HTR-8/SVneo (cell line): ENCODE results near the gene GRK1.
"Not testable (repeated sequence)": the region's sequence is repeated elsewhere in the genome, so short reads cannot be mapped to it uniquely, and the experiment has no call there.

Experiments
- DNase-seq: peaks from one replicate; pipeline ENCODE4 v3.0.0; 2011; ENCODE audit warnings: low spot score, mixed read lengths; ENCODE audit not compliant: insufficient read length
- FAIRE-seq: peaks from 2 replicates; lab custom pipeline; 2011; peaks lifted over from hg19 to GRCh38; lab: Jason Lieb, UNC

The GRK1 gene

DNA sequence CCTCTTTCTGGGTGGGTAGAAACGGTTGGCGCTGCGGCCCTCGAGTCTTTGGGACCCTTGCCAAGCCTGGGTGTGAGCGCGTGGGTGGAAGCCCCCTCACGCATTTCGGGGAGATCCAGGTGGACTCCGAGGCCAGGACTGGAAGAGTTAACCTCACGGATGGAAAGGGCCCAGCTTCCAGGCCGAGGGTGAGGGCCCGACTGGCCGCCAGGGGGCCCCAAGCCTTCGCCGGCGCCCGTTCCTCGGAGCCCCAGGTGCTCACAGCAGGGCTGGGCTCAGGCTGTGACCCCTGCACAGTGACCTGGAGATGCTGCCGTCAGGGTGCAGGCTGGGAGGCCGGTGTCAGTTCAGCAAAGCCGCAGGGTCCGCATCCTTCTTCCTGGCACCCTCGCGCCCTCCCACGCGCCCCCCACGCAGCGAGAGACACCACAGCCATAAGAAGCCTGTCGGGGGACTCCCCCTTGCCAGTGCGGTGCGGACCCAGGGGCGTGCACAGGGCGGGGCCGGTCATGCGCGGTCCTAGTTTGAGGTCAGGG is 57.8 kb downstream of the GRK1 start:
- FAIRE-seq (no peak), DNase-seq (peak; percentile 53)

DNA sequence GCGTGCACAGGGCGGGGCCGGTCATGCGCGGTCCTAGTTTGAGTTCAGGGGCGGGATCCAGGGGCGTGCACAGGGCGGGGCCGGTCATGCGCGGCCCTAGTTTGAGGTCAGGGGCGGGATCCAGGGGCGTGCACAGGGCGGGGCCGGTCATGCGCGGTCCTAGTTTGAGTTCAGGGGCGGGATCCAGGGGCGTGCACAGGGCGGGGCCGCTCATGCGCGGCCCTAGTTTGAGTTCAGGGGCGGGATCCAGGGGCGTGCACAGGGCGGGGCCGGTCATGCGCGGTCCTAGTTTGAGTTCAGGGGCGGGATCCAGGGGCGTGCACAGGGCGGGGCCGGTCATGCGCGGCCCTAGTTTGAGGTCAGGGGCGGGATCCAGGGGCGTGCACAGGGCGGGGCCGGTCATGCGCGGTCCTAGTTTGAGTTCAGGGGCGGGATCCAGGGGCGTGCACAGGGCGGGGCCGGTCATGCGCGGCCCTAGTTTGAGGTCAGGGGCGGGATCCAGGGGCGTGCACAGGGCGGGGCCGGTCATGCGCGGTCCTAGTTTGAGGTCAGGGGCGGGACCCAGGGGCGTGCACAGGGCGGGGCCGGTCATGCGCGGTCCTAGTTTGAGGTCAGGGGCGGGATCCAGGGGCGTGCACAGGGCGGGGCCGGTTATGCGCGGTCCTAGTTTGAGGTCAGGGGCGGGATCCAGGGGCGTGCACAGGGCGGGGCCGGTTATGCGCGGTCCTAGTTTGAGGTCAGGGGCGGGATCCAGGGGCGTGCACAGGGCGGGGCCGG is 58.5 kb downstream of the GRK1 start:
- DNase-seq, FAIRE-seq: not testable (repeated sequence)

DNA sequence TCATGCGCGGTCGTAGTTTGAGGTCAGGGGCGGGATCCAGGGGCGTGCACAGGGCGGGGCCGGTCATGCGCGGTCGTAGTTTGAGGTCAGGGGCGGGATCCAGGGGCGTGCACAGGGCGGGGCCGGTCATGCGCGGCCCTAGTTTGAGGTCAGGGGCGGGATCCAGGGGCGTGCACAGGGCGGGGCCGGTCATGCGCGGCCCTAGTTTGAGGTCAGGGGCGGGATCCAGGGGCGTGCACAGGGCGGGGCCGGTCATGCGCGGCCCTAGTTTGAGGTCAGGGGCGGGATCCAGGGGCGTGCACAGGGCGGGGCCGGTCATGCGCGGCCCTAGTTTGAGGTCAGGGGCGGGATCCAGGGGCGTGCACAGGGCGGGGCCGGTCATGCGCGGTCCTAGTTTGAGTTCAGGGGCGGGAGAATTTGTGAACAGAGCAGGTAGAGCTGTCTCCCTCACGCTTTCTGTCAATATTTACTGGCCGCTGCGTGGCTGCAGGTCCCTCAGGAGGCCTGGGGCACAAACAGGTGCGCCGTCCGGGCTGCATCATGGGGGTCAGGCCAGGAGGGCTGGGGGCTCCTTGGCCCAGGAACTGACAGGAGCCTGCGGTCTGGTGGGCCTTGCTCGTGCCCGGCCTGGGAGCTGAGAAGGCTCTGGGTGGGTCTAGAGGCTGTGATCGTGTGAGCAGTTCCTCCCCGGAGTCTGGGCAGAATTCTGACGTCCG is 59.2 kb downstream of the GRK1 start:
- not testable (repeated sequence) for DNase-seq, FAIRE-seq

DNA sequence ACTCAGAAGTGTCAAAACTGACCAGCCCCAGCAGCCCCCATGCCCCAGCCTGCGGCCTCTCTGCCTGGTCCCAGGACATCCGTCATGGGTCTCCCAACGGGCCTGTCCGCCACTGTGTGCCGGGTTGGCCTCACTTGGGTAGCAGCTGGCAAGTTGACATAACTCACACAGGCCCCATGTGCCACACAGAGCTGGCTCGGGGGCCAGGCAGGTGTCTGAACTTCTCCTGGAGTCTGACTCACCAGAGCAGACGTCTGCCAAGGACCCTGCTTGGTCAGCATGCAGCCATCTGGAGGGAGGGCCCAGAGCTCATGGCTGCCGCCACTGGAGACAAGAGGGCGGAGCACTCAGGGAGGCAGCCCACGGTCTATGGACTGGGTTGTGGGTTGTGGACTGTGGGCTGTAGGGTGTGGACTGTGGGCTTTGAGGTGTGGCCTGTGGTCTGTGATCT is 60.0 kb downstream of the GRK1 start:
- FAIRE-seq (no peak), DNase-seq (no peak)

DNA sequence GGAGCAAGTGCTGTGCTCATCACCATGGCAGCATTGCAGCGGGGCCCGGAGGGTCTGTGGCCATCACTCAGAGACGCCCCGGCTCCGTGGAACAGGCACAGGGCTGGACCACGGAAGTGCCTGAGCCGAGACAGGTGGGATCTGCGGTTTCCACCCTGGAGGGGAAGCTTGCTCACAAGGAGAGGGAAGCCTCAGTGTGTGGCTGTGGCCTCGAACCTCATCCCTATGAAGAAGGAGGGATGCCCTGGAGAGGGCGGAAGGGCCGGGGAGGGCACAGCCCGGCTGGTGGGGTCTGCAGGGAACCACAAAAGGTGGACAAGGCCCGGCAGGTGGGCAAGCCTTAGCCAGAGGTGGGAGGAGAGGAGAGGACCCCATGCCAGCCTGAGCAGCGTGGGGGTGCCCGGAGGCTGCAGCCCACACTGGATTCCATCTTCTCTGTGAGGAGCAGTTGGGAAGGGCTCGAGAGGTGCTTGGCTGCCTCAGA is 61.6 kb downstream of the GRK1 start:
- FAIRE-seq (no peak), DNase-seq (no peak)

DNA sequence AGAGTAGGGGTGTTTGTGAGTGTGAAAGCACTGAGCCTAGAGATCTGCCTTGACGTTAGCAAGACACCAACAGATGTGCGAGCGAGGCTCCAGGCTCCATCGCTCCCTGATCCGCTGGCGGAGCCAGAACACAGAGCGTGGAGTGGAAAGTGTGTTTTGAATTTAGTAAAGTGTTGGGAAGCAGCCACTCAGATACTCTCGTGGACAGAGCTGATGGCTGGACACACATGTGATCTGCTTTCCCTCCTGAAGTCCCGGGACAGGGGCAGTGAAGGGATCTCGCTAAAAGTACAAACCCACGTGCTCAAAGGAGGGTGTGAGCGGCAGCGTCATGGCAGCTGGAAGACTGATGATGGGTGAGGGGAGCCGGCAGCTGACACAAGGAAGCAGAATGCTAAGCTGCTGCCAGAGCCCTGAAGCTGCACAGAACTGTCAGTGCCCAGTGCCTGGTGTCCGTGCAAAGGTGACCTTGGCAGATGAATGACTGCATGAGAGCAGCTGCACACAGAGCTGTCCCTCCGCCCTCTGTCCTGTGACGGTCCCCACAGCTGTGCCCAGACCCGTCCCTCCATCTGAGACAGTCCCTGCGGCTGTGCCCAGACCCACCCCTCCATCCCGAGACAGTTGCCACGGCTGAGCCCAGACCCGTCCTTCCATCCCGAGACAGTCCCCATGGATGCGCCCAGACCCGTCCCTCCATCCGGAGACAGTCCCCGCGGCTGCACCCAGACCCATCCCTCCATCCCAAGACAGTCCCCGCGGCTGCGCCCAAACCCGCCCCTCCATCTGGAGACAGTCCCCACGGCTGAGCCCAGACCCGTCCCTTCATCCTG is 62.4 kb downstream of the GRK1 start:
- FAIRE-seq = no peak
- DNase-seq = no peak

DNA sequence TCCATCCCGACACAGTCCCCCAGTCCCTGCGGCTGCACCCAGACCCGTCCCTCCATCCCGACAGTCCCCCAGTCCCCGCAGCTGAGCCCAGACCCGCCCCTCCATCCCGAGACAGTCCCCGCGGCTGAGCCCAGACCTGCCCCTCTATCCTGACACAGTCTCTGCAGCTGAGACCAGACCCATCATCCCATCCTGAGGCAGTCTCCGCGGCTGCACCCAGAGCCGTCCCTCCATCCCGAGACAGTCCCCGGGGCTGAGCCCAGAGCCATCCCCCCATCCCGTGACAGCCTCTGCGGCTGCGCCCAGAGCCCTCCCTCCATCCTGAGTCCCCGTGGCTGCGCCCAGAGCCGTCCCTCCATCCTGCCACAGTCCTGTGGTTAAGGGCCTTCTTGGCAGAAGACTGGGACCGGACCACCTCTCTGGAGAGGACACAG is 63.3 kb downstream of the GRK1 start:
- no peak for FAIRE-seq

DNA sequence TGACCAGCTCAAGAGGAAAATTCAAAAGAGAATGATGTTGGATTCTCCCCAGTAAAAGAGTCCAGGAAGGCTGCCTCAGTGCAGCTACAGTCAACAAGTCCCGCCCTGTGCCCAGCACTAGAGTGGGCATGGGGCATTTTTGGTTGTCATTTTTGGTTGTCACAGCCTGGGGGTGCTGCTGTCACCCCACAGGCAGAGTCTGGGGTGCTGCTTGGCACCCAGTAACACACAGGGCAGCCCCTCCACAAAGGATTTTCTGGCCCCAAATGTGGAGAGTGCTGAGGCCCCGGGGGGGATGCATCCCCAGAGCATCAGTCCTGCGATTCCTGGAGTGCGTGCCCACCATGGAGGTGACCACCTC is 63.8 kb downstream of the GRK1 start:
- FAIRE-seq = no peak
- no peak for DNase-seq

More for the DNA sequence above, 63.3 kb downstream of the GRK1 start:
- DNase-seq = no peak

DNA sequence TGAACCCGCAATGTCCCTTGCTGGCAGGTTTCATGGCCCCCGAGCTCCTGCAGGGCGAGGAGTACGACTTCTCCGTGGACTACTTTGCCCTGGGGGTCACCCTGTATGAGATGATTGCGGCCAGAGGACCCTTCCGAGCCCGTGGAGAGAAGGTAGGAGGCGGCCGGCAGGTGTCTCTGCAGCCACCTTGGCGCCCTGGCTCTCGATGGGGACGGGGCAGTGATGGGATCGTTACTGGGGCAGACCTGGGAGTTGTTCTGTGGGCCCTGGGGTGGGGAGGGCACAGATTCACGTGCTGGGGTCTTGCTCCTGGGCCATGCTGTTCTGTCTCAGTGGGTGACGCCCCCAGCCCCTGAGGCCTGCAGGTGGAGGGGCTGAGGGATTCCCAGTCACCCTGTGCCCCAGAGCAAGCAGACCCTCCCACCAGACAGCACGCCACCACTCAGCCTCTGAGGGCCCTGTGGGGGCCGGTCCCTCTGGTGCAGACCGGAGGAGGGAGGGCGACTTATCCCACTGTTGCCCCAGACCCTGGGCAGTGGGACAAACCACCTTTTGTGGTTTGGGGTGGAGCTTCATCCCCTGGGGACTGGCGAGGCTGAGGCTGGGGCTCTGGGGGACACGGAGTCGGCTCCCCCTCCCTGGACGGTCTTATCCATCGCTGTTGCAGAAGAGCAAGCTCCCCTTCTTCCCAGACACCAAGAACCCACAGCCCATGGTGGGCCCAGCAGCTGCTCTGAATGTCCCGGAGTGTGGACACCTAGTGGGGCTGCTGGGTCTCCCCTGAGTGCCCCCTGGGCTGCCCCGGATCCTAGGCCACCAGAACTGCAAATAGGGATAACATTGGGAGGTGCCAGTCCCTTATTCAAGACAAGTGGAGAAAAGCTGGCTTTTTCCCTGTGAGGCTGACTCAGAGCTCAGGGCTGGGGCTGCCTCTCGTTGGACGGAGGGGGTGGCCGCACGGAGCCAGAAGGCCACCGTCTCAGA is 64.5 kb downstream of the GRK1 start:
- no peak for FAIRE-seq
- no peak for DNase-seq

DNA sequence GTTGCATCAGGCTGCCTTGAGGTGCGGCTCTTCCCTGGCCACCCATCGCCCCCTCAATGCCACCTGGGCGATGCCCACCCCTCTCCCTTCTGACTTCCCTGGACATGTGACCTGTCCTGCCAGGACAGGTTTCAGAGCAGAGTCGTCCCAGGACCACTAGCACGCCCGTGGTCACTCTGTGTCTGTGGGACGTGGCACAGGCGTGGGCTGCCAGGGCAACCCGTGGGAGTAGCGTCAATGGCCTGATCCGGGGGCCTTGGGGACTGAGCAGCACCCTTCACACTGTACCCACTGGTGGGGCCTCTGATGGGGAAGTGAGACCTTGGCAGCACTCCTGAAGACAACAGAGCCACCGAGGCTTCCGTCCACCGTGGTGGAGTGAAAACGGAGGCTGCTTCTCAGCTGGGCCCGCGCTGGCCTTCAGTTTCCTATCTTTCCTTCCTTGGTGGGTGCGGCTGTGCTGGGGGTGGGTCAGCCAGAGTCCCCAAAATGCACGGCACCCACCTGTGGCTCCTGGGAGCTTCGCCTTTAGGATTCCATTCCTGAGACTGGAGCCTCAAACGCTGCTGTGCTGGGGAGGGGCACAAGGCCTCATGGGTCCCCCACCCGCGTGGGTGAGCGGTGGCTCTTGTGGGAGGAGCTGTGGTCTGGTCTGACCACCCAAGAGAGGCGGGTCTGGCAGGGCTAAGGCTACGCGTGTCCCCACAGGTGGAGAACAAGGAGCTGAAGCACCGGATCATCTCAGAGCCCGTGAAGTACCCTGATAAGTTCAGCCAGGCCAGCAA is 65.3 kb downstream of the GRK1 start:
- no peak for FAIRE-seq

DNA sequence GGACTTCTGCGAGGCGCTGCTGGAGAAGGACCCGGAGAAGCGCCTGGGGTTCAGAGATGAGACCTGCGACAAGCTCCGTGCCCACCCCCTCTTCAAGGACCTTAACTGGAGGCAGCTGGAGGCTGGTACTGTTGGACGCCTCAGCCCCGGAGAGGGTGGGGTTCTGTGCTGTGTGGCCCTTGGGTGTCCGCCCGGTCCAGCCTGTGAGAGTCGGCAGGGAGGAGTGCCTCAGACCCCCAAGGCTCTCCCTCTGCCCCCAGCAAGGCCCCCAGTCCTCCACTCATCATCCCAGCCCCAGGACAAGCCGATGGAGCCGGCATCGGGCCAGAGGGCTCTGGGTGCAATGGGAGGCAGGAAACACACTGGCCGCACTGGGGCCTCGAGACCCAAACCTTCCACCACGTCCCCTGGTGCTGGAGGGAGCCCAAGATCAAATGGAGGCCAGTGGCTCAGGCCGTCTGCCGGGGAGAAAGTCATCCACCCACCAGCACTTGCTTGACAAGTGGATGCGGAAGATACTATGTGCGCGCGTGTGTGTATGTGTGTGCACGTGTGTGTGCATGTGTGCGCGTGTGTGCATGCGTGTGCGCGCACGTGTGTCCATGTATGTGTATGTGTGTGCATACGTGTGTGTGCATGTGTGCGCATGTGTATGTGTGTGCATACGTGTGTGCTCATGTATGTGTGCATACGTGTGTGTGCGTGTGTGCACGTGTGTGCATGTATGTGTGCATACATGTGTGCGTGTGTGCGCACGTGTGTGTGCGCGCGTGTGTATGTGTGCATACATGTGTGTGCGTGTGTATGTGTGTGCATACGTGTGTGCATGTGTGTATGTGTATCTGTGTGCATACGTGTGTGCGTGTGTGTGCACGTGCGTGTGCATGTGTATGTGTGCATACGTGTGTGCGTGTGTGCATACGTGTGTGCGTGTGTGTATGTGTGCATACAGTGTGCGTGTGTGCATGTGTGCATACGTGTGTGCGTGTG is 66.2 kb downstream of the GRK1 start:
- FAIRE-seq (peak; percentile 96), DNase-seq (no peak)

More for the DNA sequence above, 65.3 kb downstream of the GRK1 start:
- DNase-seq = no peak

DNA sequence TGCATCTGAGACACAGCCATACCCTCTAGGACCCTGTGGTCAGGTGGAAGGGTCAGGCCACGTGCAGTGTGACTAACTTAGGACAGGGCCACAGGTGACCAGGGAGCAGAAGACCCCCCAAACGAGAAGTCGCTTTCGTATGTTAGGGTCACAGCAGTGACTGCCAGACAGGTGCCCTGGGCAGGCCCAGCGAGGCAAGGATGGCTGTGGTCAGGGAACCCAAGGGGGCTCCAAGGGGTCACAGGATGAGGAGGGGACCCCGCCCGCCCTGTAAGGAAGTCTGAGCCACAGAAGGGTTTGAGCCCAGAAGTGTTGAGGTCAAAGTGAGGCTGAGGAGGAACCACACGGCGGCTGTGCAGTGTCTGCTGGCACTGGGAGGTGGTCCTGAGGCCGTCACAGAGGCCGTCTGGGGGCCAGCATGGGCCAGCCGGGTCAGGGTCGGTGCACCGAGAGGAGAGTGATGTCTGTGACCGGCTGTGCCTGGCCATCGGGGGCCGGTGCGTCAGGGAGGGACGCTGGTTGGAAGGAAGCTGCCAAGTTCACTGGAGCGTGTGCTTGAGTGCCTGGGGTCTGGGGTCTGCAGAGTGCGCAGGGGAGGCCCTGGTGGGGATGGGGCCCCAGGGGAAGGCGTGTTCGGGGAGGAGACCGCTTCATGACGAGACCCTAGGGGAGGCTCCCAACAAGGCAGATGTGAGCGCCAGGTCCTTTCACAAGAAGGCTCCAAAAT is 67.2 kb downstream of the GRK1 start:
- FAIRE-seq (no peak), DNase-seq (no peak)

DNA sequence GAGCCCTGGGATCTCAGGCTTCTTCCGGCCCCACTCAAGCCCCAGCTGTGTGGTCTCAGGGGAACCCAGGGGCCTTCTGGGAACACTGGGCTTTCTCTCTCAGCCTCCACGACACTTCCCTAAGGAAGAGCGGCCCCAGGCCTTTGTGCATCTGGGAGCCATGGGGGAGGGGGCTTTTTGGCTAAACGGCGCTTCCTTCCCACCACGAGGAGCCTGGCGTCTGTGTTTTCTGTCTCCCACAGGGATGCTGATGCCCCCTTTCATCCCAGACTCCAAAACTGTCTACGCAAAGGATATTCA is 67.8 kb downstream of the GRK1 start:
- FAIRE-seq = no peak
- no peak for DNase-seq

DNA sequence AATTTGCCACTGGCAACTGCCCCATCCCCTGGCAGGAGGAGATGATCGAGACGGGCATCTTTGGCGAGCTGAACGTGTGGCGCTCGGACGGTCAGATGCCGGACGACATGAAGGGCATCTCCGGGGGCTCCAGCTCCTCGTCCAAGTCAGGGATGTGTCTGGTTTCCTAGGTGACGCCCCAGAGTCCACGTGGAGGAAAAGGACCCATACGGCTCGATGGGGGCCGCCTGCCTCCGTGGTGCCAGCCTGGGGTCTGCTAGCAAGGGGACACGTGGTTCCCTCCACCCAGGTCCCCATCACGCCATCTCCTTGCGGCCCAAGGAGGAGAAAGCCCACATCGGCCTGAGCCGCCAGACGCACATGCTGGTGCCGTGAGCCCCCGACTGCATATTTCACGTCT is 68.2 kb downstream of the GRK1 start:
- FAIRE-seq (no peak), DNase-seq (no peak)

DNA sequence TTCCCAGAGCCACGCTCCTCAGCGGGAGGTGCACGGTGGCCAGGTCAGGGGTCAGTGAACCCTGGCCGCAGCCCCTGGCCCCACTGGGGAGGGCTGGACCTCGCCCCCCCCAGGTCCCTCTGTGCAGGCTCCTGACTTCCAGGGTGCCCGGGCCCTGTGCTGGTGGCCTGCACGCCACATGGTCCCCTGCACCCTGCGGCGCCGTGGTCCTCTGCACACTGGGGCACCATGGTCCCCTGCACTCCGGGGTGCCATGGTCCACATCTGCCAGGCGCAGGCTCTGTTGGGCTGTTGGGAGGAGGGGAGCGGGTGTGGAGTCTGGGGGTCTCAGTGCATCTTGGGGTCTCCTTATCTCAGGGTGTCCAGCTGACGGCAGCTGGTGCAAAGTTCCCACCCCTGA is 68.7 kb downstream of the GRK1 start:
- DNase-seq (no peak), FAIRE-seq (no peak)

DNA sequence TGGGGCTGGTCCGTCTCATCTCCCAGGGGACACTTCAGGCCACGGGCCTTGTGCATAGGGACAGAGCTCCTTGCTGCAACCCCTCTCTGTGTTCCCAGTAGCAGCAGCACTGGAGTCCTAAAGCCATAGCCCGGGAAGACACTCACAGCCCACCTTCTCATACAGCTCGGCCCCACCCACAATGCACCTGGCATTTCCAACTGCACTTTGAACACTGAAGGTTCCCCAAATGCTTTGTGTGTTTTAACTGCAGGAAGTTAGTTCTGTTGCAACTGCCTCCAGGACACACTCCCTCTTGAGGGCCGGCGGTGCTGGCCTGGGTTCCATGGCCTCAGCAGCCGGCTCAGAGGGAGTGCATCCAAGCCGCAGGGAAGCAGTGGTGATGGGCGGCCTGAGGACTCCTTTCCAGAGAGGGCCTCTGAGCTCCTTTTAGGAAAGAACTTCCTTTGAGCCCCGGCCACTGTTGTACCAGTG is 69.3 kb downstream of the GRK1 start:
- DNase-seq (no peak), FAIRE-seq (no peak)

DNA sequence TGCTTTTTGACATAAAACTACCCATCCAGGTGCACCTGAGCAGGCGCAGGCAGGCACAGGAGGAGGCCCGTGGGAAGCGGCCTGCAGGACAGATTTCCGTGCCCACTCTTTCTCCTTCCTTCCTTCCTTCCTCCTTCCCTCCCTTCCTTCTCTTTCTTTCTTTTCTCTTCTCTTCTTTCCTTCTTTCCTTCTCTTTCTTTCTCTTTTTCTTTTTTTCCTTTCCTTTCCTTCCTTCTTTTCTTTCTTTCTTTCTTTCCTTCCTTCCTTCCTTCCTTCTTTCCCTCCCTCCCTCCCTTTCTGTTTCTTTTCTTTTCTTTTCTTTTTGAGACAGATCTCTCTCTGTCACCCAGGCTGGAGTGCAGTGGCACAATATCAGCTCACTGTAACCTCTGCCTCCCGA is 70.8 kb downstream of the GRK1 start:
- FAIRE-seq = no peak

More for the DNA sequence above, 70.8 kb downstream of the GRK1 start:
- DNase-seq = no peak
